Stimulated activated naive B cell treated with anti-CD40 and anti-IgM and Interleukin-4, amounts not matched to agents 10 μg/mL and 1 μg/mL and 100 μg/mL, for 72 hours (primary cell): ENCODE results near the gene SEZ6.

ENCODE experiments used
- ATAC-seq, 2 donors: fragments of 150-1000 bp; cut with Tn5 transposase; replicated peaks; 2 replicates each; pipeline ENCODE4 v1.10.0; 2021; ENCODE audit warnings: moderate library complexity in 1 of 2
- DNase-seq: peaks from one replicate; pipeline ENCODE4 v3.0.0; 2021
- H3K27ac Mint-ChIP-seq: one replicate; pipeline ENCODE4 v1.8.0; 2022; ENCODE audit warnings: mild to moderate bottlenecking, mixed read lengths
- H3K27me3 Mint-ChIP-seq, 2 donors: one replicate each; pipeline ENCODE4 v1.8.0; 2022; ENCODE audit warnings: mixed read lengths in 2 of 2
- H3K36me3 Mint-ChIP-seq, 2 donors: one replicate each; pipeline ENCODE4 v1.8.0; 2022; ENCODE audit warnings: mixed read lengths in 2 of 2, mild to moderate bottlenecking in 1 of 2
- H3K4me1 Mint-ChIP-seq, 2 donors: one replicate each; pipeline ENCODE4 v1.8.0; 2022; ENCODE audit warnings: mixed read lengths in 2 of 2, mild to moderate bottlenecking in 1 of 2
- H3K4me3 Mint-ChIP-seq, 2 donors: one replicate each; pipeline ENCODE4 v1.8.0; 2022; ENCODE audit warnings: mild to moderate bottlenecking in 2 of 2, mixed read lengths in 2 of 2, moderate library complexity in 1 of 2
- H3K9me3 Mint-ChIP-seq, 2 donors: one replicate each; pipeline ENCODE4 v1.8.0; 2022; ENCODE audit warnings: mixed read lengths in 2 of 2, mild to moderate bottlenecking in 1 of 2

Gene SEZ6

GRCh38 chr17:28906706-28907438 is 99.0 kb downstream of the SEZ6 start:
- H3K9me3 Mint-ChIP-seq, result no peaks in the 10 kb centered on the region
- no peaks in the 10 kb centered on the region for H3K27me3 Mint-ChIP-seq
- H3K4me3 Mint-ChIP-seq, result no peak overlapping the region
- H3K27ac Mint-ChIP-seq, result peak overlapping the region; percentile 91
- DNase-seq (no peak), ATAC-seq (no peak)
- H3K36me3 Mint-ChIP-seq, result peaks cover 37 to 52% of the 10 kb centered on the region in 2 donors
- peaks cover 34 to 50% of the 10 kb centered on the region in 2 donors for H3K4me1 Mint-ChIP-seq

- peaks cover 39 to 56% of the 10 kb centered on the region in 2 donors for H3K4me1 Mint-ChIP-seq
- DNase-seq (no peak), ATAC-seq (no peak)
- peak overlapping the region; percentile 91 for H3K27ac Mint-ChIP-seq
- no peak overlapping the region for H3K4me3 Mint-ChIP-seq
- no peaks in the 10 kb centered on the region for H3K9me3 Mint-ChIP-seq
- peaks cover 33 to 55% of the 10 kb centered on the region in 2 donors for H3K36me3 Mint-ChIP-seq
- no peaks in the 10 kb centered on the region for H3K27me3 Mint-ChIP-seq
Measured at GRCh38 chr17:28906276-28906675, 99.6 kb downstream of the SEZ6 start.
